WTC11 (cell line): Measurements from ENCODE around the gene MACO1. TPM values are rescaled to one million over a fixed set of nuclear protein-coding genes. Genes with fewer than 3 reads are reported as not detected.

Source experiments
- ATAC-seq: fragments of 200-7000 bp; cut with Tn5 transposase; 2 replicates; pipeline ENCODE4 v1.10.0; 2021; ENCODE audit warnings: mild to moderate bottlenecking, moderate library complexity
- CTCF ChIA-PET: fragments of 300-600 bp; sonication (Branson Sonifier 250); formaldehyde crosslinking; loops from one replicate; lab custom pipeline; 2021; ENCODE audit warnings: antibody characterized with exemption; lab: Charles Lee
- POLR2A ChIA-PET: fragments of 350-600 bp; sonication (Branson Sonifier 250); formaldehyde crosslinking; loops from one replicate; lab custom pipeline; 2021; ENCODE audit warnings: antibody characterized with exemption; lab: Charles Lee
- DNase-seq: peaks from one replicate; pipeline ENCODE4 v3.0.0; 2021; ENCODE audit warnings: low spot score
- H3K27ac Mint-ChIP-seq: 2 replicates; pipeline ENCODE4 v1.8.0; 2021; ENCODE audit warnings: mixed read lengths
- H3K27me3 Mint-ChIP-seq: 2 replicates; pipeline ENCODE4 v1.8.0; 2021; ENCODE audit warnings: low read depth, mild to moderate bottlenecking, moderate library complexity, mixed read lengths
- H3K36me3 Mint-ChIP-seq: 2 replicates; pipeline ENCODE4 v1.8.0; 2021; ENCODE audit warnings: mixed read lengths
- H3K4me1 Mint-ChIP-seq: 2 replicates; pipeline ENCODE4 v1.8.0; 2022; ENCODE audit warnings: mixed read lengths
- H3K4me3 Mint-ChIP-seq: 2 replicates; pipeline ENCODE4 v1.8.0; 2021; ENCODE audit warnings: mild to moderate bottlenecking, moderate library complexity, mixed read lengths
- H3K9me3 Mint-ChIP-seq: 2 replicates; pipeline ENCODE4 v1.8.0; 2021; ENCODE audit warnings: mixed read lengths
- ATF1 ChIP-seq: sonication (generic); formaldehyde crosslinking; IDR thresholded peaks from 2 replicates; pipeline ENCODE4 v1.8.1; 2023; ENCODE audit warnings: mild to moderate bottlenecking, moderate library complexity, missing genetic modification reagents
- EMX1 ChIP-seq: fragments of 250-450 bp; sonication (Bioruptor Pico); IDR thresholded peaks from 2 replicates; pipeline ENCODE4 v1.8.0; 2021; ENCODE audit warnings: mild to moderate bottlenecking
- GABPB1 ChIP-seq: sonication (generic); formaldehyde crosslinking; IDR thresholded peaks from 2 replicates; pipeline ENCODE4 v1.8.1; 2023; ENCODE audit warnings: mild to moderate bottlenecking, missing genetic modification reagents
- GRHL2 ChIP-seq: fragments of 250-450 bp; sonication (Bioruptor Pico); IDR thresholded peaks from 2 replicates; pipeline ENCODE4 v1.8.0; 2022; ENCODE audit warnings: mild to moderate bottlenecking, moderate library complexity; ENCODE audit not compliant: insufficient replicate concordance, severe bottlenecking
- JUN ChIP-seq: sonication (generic); formaldehyde crosslinking; IDR thresholded peaks from 2 replicates; pipeline ENCODE4 v1.8.0; 2023; ENCODE audit warnings: mild to moderate bottlenecking, missing genetic modification reagents
- KAT7 ChIP-seq: sonication (generic); formaldehyde crosslinking; IDR thresholded peaks from 2 replicates; pipeline ENCODE4 v1.8.1; 2023; ENCODE audit warnings: missing genetic modification reagents, mild to moderate bottlenecking, borderline replicate concordance
- MXD4 ChIP-seq: fragments of 250-450 bp; sonication (Bioruptor Pico); IDR thresholded peaks from 2 replicates; pipeline ENCODE4 v1.8.0; 2021; ENCODE audit warnings: mild to moderate bottlenecking, moderate library complexity, borderline replicate concordance
- MYBL2 ChIP-seq: sonication (generic); formaldehyde crosslinking; IDR thresholded peaks from 2 replicates; pipeline ENCODE4 v1.8.1; 2023; ENCODE audit warnings: mild to moderate bottlenecking, moderate library complexity, missing genetic modification reagents
- NFATC4 ChIP-seq: fragments of 250-450 bp; sonication (Bioruptor Pico); IDR thresholded peaks from 2 replicates; pipeline ENCODE4 v1.9.0; 2021; ENCODE audit warnings: mild to moderate bottlenecking
- OVOL2 ChIP-seq: fragments of 250-450 bp; sonication (Bioruptor Pico); IDR thresholded peaks from 2 replicates; pipeline ENCODE4 v1.9.0; 2021; ENCODE audit warnings: mild to moderate bottlenecking, borderline replicate concordance
- RORB ChIP-seq: fragments of 250-450 bp; sonication (Bioruptor Pico); IDR thresholded peaks from 2 replicates; pipeline ENCODE4 v1.9.0; 2021; ENCODE audit warnings: mild to moderate bottlenecking
- ZNF138 ChIP-seq: sonication (generic); formaldehyde crosslinking; conservative IDR thresholded peaks from 2 replicates; pipeline ENCODE4 v1.8.1; 2022; ENCODE audit warnings: mild to moderate bottlenecking, moderate library complexity, missing genetic modification reagents
- total RNA-seq: library from RNA; stranded (reverse); gene quantifications from 3 replicates; pipeline ENCODE4 v1.2.3, GENCODE V29; 2021
- TF ChIP-seq, protein P1 (sequence below): sonication (generic); formaldehyde crosslinking; IDR thresholded peaks from 2 replicates; pipeline ENCODE4 v1.8.0; 2022; ENCODE audit warnings: missing genetic modification reagents
- TF ChIP-seq, protein P2 (sequence below): fragments of 250-450 bp; sonication (Bioruptor Pico); IDR thresholded peaks from 2 replicates; pipeline ENCODE4 v2.1.2; 2022; ENCODE audit warnings: mild to moderate bottlenecking, moderate library complexity
- TF ChIP-seq, protein P3 (sequence below): sonication (generic); formaldehyde crosslinking; conservative IDR thresholded peaks from 2 replicates; pipeline ENCODE4 v1.8.1; 2023; ENCODE audit warnings: mild to moderate bottlenecking, low read depth, missing genetic modification reagents, moderate library complexity
- TF ChIP-seq, protein P4 (sequence below): sonication (generic); formaldehyde crosslinking; IDR thresholded peaks from 2 replicates; pipeline ENCODE4 v1.8.0; 2022; ENCODE audit warnings: mild to moderate bottlenecking, missing genetic modification reagents
- TF ChIP-seq, protein P5 (sequence below): fragments of 200-600 bp; IDR thresholded peaks from 2 replicates; pipeline ENCODE4 v1.8.0; 2022; ENCODE audit warnings: antibody characterized with exemption
- TF ChIP-seq, protein P6 (sequence below): sonication (generic); formaldehyde crosslinking; IDR thresholded peaks from 2 replicates; pipeline ENCODE4 v1.8.0; 2022; ENCODE audit warnings: mild to moderate bottlenecking, missing genetic modification reagents

Gene MACO1
- total RNA-seq, 1 experiment from 2014 or later = 9.5 TPM

DNA sequence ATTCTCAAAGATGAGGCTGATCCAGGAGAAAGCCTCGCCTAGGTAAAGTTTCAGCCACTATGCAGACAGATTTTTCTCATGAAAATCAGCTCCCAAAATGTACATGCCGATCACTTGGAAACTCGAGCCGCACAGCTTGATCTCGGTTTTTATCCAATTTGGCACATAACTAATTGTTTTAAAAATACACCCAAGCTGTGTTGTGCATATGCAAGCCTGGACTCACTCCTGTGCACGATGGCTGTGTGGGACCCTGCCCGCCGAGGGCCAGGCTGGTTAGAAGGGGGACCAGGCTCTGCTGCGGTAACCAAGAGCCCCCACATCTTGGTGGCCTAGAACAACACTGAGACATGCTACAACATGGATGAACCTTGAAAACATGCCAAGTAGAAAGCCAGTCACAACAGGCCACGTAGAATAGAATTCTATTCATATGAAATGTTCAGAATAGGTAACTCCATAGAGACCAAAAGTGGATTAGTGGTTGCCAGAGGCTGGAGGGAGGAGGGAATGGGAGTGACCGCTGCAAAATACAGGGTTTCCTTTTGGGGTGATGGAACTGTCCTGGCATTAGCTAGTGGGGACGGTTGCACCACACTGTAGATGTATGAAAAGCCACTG, 96.6 kb downstream of the MACO1 start:
- CTCF ChIA-PET = interaction anchor here (0.8 to 2.1 kb wide), 2 partner anchors 23 to 45 kb away, joined by 3 to 7 read pairs; no protein-coding TSS in a partner anchor
- ATAC-seq = no peak

DNA sequence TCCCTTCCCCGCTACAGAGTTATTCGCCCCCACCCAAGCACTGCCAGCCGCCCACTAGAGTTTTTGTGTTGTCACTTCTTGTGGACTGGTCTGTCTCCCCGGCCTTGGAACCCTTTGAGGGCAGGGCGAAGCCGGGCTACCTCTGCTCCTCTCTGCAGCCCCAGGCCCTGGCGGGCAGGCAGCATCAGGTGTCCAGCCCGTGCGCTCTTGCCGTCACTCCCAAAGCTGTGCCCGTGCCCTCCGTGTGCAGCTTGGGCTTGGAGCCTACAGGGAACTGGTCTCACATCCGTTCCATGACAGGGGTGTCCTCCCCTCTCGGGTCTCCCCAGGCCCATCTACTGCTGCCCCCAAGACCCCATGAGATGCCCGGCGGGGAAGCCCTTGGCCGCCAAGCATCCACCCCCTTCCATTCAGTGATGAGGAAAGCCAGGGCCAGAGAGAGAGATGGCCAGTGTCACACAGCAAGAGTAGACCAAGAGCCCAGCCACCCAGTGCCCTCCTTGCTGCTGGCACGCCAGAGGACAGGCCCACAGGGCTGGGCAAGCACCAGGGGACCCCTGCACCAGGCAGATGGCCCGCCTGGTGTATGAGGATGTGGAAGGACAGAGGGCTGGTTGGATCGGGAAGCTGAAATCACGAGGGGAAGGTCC, 97.4 kb downstream of the MACO1 start:
- ATAC-seq = no peak
- ChIA-PET POLR2A (interaction anchor here (1.0 kb wide), 1 partner anchor 24 kb away, joined by 3 read pairs; no protein-coding TSS in a partner anchor), CTCF (interaction anchor here (0.8 to 2.1 kb wide), 4 partner anchors 8 to 263 kb away, joined by 3 to 7 read pairs (median 4); no protein-coding TSS in a partner anchor)
- TF ChIP-seq RORB (CRISPR knock-in tag) = no peak
- no peak for TF ChIP-seq MYBL2 (CRISPR knock-in tag)
- no peak for DNase-seq
- Mint-ChIP-seq H3K4me1 (peaks cover 8% of the 10 kb centered on the region; the same call in 1 of the 2 replicates), H3K27ac (no peak overlapping the region), H3K4me3 (no peak overlapping the region), H3K27me3 (no peaks in the 10 kb centered on the region), H3K9me3 (peaks cover 12% of the 10 kb centered on the region), H3K36me3 (no peaks in the 10 kb centered on the region)

More for the DNA sequence above, 96.6 kb downstream of the MACO1 start:
- POLR2A ChIA-PET = no interaction called here
- Mint-ChIP-seq H3K4me3 (no peak overlapping the region), H3K27me3 (no peaks in the 10 kb centered on the region), H3K27ac (no peak overlapping the region), H3K36me3 (no peaks in the 10 kb centered on the region), H3K9me3 (peaks cover 12% of the 10 kb centered on the region), H3K4me1 (peaks cover 3% of the 10 kb centered on the region; the same call in 1 of the 2 replicates)
- DNase-seq = no peak
- TF ChIP-seq, protein P1, sequence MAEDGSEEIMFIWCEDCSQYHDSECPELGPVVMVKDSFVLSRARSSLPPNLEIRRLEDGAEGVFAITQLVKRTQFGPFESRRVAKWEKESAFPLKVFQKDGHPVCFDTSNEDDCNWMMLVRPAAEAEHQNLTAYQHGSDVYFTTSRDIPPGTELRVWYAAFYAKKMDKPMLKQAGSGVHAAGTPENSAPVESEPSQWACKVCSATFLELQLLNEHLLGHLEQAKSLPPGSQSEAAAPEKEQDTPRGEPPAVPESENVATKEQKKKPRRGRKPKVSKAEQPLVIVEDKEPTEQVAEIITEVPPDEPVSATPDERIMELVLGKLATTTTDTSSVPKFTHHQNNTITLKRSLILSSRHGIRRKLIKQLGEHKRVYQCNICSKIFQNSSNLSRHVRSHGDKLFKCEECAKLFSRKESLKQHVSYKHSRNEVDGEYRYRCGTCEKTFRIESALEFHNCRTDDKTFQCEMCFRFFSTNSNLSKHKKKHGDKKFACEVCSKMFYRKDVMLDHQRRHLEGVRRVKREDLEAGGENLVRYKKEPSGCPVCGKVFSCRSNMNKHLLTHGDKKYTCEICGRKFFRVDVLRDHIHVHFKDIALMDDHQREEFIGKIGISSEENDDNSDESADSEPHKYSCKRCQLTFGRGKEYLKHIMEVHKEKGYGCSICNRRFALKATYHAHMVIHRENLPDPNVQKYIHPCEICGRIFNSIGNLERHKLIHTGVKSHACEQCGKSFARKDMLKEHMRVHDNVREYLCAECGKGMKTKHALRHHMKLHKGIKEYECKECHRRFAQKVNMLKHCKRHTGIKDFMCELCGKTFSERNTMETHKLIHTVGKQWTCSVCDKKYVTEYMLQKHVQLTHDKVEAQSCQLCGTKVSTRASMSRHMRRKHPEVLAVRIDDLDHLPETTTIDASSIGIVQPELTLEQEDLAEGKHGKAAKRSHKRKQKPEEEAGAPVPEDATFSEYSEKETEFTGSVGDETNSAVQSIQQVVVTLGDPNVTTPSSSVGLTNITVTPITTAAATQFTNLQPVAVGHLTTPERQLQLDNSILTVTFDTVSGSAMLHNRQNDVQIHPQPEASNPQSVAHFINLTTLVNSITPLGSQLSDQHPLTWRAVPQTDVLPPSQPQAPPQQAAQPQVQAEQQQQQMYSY (CRISPR knock-in tag) = no peak
- TF ChIP-seq, protein P2, sequence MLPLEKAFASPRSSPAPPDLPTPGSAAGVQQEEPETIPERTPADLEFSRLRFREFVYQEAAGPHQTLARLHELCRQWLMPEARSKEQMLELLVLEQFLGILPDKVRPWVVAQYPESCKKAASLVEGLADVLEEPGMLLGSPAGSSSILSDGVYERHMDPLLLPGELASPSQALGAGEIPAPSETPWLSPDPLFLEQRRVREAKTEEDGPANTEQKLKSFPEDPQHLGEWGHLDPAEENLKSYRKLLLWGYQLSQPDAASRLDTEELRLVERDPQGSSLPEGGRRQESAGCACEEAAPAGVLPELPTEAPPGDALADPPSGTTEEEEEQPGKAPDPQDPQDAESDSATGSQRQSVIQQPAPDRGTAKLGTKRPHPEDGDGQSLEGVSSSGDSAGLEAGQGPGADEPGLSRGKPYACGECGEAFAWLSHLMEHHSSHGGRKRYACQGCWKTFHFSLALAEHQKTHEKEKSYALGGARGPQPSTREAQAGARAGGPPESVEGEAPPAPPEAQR (CRISPR knock-in tag) = no peak
- TF ChIP-seq, protein P3, sequence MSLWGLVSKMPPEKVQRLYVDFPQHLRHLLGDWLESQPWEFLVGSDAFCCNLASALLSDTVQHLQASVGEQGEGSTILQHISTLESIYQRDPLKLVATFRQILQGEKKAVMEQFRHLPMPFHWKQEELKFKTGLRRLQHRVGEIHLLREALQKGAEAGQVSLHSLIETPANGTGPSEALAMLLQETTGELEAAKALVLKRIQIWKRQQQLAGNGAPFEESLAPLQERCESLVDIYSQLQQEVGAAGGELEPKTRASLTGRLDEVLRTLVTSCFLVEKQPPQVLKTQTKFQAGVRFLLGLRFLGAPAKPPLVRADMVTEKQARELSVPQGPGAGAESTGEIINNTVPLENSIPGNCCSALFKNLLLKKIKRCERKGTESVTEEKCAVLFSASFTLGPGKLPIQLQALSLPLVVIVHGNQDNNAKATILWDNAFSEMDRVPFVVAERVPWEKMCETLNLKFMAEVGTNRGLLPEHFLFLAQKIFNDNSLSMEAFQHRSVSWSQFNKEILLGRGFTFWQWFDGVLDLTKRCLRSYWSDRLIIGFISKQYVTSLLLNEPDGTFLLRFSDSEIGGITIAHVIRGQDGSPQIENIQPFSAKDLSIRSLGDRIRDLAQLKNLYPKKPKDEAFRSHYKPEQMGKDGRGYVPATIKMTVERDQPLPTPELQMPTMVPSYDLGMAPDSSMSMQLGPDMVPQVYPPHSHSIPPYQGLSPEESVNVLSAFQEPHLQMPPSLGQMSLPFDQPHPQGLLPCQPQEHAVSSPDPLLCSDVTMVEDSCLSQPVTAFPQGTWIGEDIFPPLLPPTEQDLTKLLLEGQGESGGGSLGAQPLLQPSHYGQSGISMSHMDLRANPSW (CRISPR knock-in tag) = no peak
- no peak for TF ChIP-seq KAT7 (CRISPR knock-in tag)

DNA sequence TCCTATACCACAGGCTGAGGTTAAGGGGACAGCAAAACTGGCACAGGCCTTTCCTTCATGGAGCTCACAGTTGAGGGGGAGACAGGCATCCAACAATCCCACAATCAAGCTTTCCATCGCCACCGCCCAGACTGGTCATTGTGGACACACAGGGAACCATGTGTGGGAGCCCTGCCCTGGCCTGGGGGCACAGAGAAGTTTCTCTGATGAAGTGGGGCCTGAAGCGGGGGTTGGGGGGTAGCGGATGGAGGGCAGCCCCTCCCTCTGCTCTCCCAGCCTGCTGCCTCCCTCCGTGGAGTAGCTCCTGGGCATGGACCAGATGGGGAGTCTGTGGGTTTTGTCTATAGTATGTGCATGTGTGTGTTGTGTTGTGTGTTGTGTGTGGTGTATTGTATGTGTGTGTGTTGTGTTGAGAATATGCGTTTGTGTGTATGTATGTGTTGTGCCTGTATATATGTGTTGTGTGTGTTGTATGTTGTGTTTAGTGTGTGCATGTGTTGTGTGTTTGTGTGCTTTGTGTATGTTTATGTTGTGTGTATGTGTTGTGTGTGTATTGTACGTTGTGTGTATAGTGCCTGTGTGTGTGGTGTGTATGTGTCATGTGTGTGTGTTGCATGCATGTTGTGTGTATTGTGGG, 98.3 kb downstream of the MACO1 start:
- Mint-ChIP-seq H3K36me3 (no peaks in the 10 kb centered on the region), H3K9me3 (peaks cover 12% of the 10 kb centered on the region), H3K4me3 (no peak overlapping the region), H3K27ac (no peak overlapping the region; the same call in 1 of the 2 replicates), H3K4me1 (peaks cover 8% of the 10 kb centered on the region; the same call in 1 of the 2 replicates), H3K27me3 (no peaks in the 10 kb centered on the region)
- POLR2A ChIA-PET = interaction anchor here (1.0 kb wide), 1 partner anchor 25 kb away, joined by 3 read pairs; no protein-coding TSS in a partner anchor
- CTCF ChIA-PET = interaction anchor here (0.5 to 2.1 kb wide), 5 partner anchors 9 to 262 kb away, joined by 3 to 7 read pairs (median 3); no protein-coding TSS in a partner anchor
- TF ChIP-seq OVOL2 (CRISPR knock-in tag) = no peak
- TF ChIP-seq, protein P4, sequence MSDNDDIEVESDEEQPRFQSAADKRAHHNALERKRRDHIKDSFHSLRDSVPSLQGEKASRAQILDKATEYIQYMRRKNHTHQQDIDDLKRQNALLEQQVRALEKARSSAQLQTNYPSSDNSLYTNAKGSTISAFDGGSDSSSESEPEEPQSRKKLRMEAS (CRISPR knock-in tag) = no peak
- no peak for TF ChIP-seq MXD4 (CRISPR knock-in tag)
- no peak for TF ChIP-seq EMX1 (CRISPR knock-in tag)
- TF ChIP-seq ZNF138 (CRISPR knock-in tag) = no peak
- TF ChIP-seq JUN = no peak
- no peak for TF ChIP-seq RORB (CRISPR knock-in tag)
- no peak for TF ChIP-seq GABPB1 (CRISPR knock-in tag)
- TF ChIP-seq NFATC4 (CRISPR knock-in tag) = no peak
- TF ChIP-seq ATF1 (CRISPR knock-in tag) = no peak
- TF ChIP-seq GRHL2 (CRISPR knock-in tag) = no peak
- no peak for TF ChIP-seq KAT7 (CRISPR knock-in tag)
- TF ChIP-seq, protein P5, sequence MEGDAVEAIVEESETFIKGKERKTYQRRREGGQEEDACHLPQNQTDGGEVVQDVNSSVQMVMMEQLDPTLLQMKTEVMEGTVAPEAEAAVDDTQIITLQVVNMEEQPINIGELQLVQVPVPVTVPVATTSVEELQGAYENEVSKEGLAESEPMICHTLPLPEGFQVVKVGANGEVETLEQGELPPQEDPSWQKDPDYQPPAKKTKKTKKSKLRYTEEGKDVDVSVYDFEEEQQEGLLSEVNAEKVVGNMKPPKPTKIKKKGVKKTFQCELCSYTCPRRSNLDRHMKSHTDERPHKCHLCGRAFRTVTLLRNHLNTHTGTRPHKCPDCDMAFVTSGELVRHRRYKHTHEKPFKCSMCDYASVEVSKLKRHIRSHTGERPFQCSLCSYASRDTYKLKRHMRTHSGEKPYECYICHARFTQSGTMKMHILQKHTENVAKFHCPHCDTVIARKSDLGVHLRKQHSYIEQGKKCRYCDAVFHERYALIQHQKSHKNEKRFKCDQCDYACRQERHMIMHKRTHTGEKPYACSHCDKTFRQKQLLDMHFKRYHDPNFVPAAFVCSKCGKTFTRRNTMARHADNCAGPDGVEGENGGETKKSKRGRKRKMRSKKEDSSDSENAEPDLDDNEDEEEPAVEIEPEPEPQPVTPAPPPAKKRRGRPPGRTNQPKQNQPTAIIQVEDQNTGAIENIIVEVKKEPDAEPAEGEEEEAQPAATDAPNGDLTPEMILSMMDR = no peak
- TF ChIP-seq, protein P6, sequence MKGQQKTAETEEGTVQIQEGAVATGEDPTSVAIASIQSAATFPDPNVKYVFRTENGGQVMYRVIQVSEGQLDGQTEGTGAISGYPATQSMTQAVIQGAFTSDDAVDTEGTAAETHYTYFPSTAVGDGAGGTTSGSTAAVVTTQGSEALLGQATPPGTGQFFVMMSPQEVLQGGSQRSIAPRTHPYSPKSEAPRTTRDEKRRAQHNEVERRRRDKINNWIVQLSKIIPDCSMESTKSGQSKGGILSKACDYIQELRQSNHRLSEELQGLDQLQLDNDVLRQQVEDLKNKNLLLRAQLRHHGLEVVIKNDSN = no peak
- no peak for DNase-seq
- ATAC-seq = no peak; the same call in 1 of the 2 replicates
